PC-3 (cell line): Measurements from ENCODE around the gene GAA. TPM values are rescaled to one million over a fixed set of nuclear protein-coding genes. Genes with fewer than 3 reads are reported as not detected.

Experiments used
- ATAC-seq: fragments of 200-7000 bp; cut with Tn5 transposase; 2 replicates; pipeline ENCODE4 v1.9.1; 2020; ENCODE audit warnings: mild to moderate bottlenecking, moderate library complexity
- BruUV-seq: library from RNA; stranded (reverse); fragments of 400-500 nt; replicated peaks from 2 replicates; lab custom pipeline; 2021; lab: Mats Ljungman, UMichigan
- CTCF ChIA-PET: fragments of 300-600 bp; sonication (Branson Sonifier 250); formaldehyde crosslinking; loops from one replicate; lab custom pipeline; 2022; ENCODE audit warnings: antibody characterized with exemption; lab: Charles Lee
- POLR2A ChIA-PET: fragments of 300-600 bp; sonication (Branson Sonifier 250); formaldehyde crosslinking; loops from one replicate; lab custom pipeline; 2022; ENCODE audit warnings: antibody characterized with exemption; ENCODE audit not compliant: unreplicated experiment; lab: Charles Lee
- DNase-seq: peaks from one replicate; pipeline ENCODE4 v3.0.0-alpha.2; 2015
- H2AFZ ChIP-seq: fragments of 300-600 bp; sonication (generic); 2 replicates; pipeline ENCODE4 v1.6.0; 2016; ENCODE audit warnings: antibody characterized with exemption, low read length
- H3F3A ChIP-seq: fragments of 300-600 bp; sonication (generic); one replicate; pipeline ENCODE4 v1.6.0; 2017; ENCODE audit warnings: antibody characterized with exemption, low read length, control low read depth, mild to moderate bottlenecking; ENCODE audit not compliant: unreplicated experiment
- H3K27ac ChIP-seq: fragments of 300-600 bp; sonication (generic); 2 replicates; pipeline ENCODE4 v1.5.1; 2016; ENCODE audit warnings: mild to moderate bottlenecking, low read length
- H3K27me3 ChIP-seq: fragments of 300-600 bp; sonication (generic); 2 replicates; pipeline ENCODE4 v1.6.1; 2016; ENCODE audit warnings: low read length, mixed read lengths
- H3K36me3 ChIP-seq: fragments of 300-600 bp; sonication (generic); 2 replicates; pipeline ENCODE4 v1.6.1; 2016; ENCODE audit warnings: low read depth, mixed run types, low read length, mixed read lengths
- H3K4me1 ChIP-seq: fragments of 300-600 bp; sonication (generic); 2 replicates; pipeline ENCODE4 v1.5.1; 2016; ENCODE audit warnings: low read length; ENCODE audit not compliant: insufficient read depth
- H3K4me2 ChIP-seq: fragments of 300-600 bp; sonication (generic); 2 replicates; pipeline ENCODE4 v1.6.0; 2016; ENCODE audit warnings: low read length
- H3K4me3 ChIP-seq: fragments of 300-600 bp; sonication (generic); 2 replicates; pipeline ENCODE4 v1.5.1; 2016; ENCODE audit warnings: mild to moderate bottlenecking, low read length, mixed read lengths
- H3K79me2 ChIP-seq: fragments of 300-600 bp; sonication (generic); 2 replicates; pipeline ENCODE4 v1.6.1; 2017; ENCODE audit warnings: low read length, mixed read lengths
- H3K9ac ChIP-seq: fragments of 300-600 bp; sonication (generic); 2 replicates; pipeline ENCODE4 v1.6.0; 2016; ENCODE audit warnings: mild to moderate bottlenecking, low read length
- H3K9me2 ChIP-seq: fragments of 300-600 bp; sonication (generic); replicated peaks from 2 replicates; pipeline ENCODE4 v1.6.1; 2016; ENCODE audit warnings: mixed run types, low read length, mixed read lengths
- H3K9me3 ChIP-seq: fragments of 300-600 bp; sonication (generic); 2 replicates; pipeline ENCODE4 v1.6.1; 2016; ENCODE audit warnings: low read length, mixed read lengths
- H4K20me1 ChIP-seq: fragments of 300-600 bp; sonication (generic); 2 replicates; pipeline ENCODE4 v1.6.1; 2016; ENCODE audit warnings: low read length, mixed read lengths
- EZH2 ChIP-seq: fragments of 300-600 bp; sonication (generic); IDR thresholded peaks from one replicate; pipeline ENCODE4 v1.6.1; 2017; ENCODE audit warnings: antibody characterized with exemption, mild to moderate bottlenecking, low read length; ENCODE audit not compliant: unreplicated experiment
- EZH2phosphoT487 ChIP-seq: fragments of 300-600 bp; sonication (generic); IDR thresholded peaks from 2 replicates; pipeline ENCODE4 v1.6.1; 2018; ENCODE audit warnings: mild to moderate bottlenecking, antibody characterized with exemption, low read length, borderline replicate concordance
- intact Hi-C: fragments of 100-400 bp; cut with micrococcal nuclease; formaldehyde crosslinking; loops from 2 replicates; pipeline ENCODE4 v1.9.0; 2023
- total RNA-seq: library from RNA; depleted of rRNA; stranded (reverse); fragments of >200 nt; gene quantifications from 2 replicates; pipeline ENCODE4 v1.2.3, GENCODE V29; 2014
- TF ChIP-seq, protein P1 (sequence below): fragments of 300-600 bp; sonication (generic); conservative IDR thresholded peaks from 2 replicates; pipeline ENCODE4 v1.5.1; 2017; ENCODE audit warnings: antibody characterized with exemption, low read depth, mild to moderate bottlenecking, low read length

GAA gene
- total RNA-seq, 1 experiment from 2014 or later = 76.2 TPM

DNA sequence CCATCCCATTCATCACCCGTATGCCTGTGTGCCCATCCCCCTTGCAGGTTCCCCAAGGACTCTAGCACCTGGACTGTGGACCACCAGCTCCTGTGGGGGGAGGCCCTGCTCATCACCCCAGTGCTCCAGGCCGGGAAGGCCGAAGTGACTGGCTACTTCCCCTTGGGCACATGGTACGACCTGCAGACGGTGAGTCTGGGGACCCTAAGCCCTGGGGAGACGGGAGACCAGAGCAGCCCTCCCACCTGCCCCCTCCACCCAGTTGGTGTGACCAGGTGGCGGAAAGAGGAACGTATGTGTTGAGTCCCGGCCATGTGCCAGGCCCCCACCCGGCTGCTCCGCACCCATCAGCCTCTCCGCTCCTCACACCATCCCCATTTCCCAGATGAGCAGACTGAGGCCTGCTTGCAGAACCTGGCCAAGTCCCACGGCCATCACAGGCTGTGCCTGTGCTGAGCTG is 15.6 kb downstream of the GAA start:
- ATAC-seq (no peak), DNase-seq (no peak)
- BruUV-seq = no TSS peak
- Histone ChIP-seq H3K9ac (no peak overlapping the region), H3K27ac (no peak overlapping the region), H3K27me3 (no peaks in the 10 kb centered on the region), H3K4me2 (no peak overlapping the region), H3F3A (no peaks in the 10 kb centered on the region), H3K9me2 (no peaks in the 10 kb centered on the region), H3K4me1 (no peaks in the 10 kb centered on the region), H4K20me1 (no peaks in the 10 kb centered on the region), H3K36me3 (no peaks in the 10 kb centered on the region), H2AFZ (no peak overlapping the region), H3K9me3 (no peaks in the 10 kb centered on the region), H3K79me2 (no peaks in the 10 kb centered on the region), H3K4me3 (no peak overlapping the region)
- POLR2A ChIA-PET = no interaction called here
- TF ChIP-seq EZH2phosphoT487 = no peak
- TF ChIP-seq, protein P1, sequence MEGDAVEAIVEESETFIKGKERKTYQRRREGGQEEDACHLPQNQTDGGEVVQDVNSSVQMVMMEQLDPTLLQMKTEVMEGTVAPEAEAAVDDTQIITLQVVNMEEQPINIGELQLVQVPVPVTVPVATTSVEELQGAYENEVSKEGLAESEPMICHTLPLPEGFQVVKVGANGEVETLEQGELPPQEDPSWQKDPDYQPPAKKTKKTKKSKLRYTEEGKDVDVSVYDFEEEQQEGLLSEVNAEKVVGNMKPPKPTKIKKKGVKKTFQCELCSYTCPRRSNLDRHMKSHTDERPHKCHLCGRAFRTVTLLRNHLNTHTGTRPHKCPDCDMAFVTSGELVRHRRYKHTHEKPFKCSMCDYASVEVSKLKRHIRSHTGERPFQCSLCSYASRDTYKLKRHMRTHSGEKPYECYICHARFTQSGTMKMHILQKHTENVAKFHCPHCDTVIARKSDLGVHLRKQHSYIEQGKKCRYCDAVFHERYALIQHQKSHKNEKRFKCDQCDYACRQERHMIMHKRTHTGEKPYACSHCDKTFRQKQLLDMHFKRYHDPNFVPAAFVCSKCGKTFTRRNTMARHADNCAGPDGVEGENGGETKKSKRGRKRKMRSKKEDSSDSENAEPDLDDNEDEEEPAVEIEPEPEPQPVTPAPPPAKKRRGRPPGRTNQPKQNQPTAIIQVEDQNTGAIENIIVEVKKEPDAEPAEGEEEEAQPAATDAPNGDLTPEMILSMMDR = no peak
- TF ChIP-seq EZH2 = no peak
- intact Hi-C loops = no loop called here
- CTCF ChIA-PET = no interaction called here

DNA sequence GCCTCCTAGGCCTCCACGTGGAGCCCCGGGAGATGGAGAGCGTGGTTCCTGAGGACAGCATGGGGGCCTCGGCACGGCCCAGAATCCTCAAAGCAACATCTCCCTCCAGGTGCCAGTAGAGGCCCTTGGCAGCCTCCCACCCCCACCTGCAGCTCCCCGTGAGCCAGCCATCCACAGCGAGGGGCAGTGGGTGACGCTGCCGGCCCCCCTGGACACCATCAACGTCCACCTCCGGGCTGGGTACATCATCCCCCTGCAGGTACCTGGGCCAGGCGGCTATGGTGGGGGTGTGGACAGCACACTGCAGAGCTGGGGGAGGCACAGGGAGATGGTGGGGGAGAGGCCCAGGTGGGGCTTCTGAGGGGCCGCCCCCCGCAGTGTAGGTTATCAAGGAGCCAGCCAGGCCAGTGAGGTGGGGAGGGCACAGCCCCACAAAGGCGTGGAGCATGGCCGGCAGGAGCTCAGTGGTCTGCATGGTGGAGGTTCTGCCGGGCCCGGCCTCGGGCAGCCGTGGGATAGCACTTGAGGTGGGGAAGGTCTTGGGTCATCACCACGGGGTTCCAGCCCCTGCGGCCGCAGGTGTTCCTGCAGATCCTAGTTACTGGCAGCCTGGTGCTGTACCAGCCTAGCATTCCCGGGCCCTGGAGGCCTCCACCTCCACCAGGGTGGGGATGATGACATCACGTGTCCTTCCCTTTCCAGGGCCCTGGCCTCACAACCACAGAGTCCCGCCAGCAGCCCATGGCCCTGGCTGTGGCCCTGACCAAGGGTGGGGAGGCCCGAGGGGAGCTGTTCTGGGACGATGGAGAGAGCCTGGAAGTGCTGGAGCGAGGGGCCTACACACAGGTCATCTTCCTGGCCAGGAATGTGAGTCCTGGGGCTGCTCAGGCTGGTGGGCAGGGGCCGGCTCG is 16.4 kb downstream of the GAA start:
- TF ChIP-seq EZH2phosphoT487 = no peak
- TF ChIP-seq, protein P1 = no peak
- TF ChIP-seq EZH2 = no peak
- Histone ChIP-seq H3K27me3 (no peaks in the 10 kb centered on the region), H3F3A (no peaks in the 10 kb centered on the region), H3K79me2 (no peaks in the 10 kb centered on the region), H3K4me1 (no peaks in the 10 kb centered on the region), H3K27ac (no peak overlapping the region), H3K36me3 (no peaks in the 10 kb centered on the region), H3K4me3 (no peak overlapping the region), H3K9me2 (no peaks in the 10 kb centered on the region), H3K9me3 (no peaks in the 10 kb centered on the region), H3K9ac (no peak overlapping the region), H4K20me1 (no peaks in the 10 kb centered on the region), H2AFZ (no peak overlapping the region), H3K4me2 (no peak overlapping the region)
- ChIA-PET POLR2A (no interaction called here), CTCF (no interaction called here)
- DNase-seq = no peak
- no TSS peak for BruUV-seq
- intact Hi-C loops = no loop called here
- peak; percentile 17; the same call in 1 of the 2 replicates for ATAC-seq
